ENCODE results near the gene SLC22A6. TPM values are rescaled to one million over a fixed set of nuclear protein-coding genes. Genes with fewer than 3 reads are reported as not detected.

Gene SLC22A6
- total RNA-seq, 1 donor from 2014 or later, result not detected

DNA sequence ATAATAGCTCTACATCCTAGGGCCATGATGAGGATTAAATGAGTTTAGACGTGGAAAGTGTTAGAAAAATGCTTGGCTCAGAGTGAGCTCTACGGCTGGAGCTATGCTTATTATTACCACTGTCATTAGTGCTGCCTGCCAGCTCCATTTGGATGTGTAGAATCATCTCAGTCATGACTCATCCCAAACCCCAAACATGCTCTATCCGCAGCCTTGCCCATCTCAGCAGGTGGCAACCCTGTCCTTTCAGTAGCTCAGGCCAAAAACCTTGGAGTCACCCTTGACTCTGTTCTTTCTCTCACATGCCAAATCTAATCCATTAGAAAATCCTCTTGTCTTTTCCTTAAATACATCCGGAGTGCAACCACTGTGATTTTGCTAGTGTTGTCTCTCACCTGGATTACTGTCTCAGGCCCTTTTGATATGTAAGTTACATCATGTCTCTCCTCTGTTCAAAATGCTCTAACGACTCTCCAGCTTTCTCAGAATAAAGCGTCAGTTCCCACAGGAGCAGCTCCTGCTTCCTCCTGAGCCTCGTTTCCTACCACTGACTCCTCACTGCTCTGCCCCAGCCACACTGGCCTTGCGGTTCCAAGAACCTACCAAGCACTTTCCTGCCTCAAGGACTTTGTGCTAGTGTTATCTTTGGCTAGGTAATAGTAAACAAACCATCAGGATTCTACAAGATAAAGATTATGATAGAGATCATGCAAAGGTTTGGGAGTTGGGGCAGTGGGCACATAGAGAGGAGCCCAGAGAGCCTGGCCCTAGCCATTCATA, 53.1 kb downstream of the SLC22A6 start:
- intact Hi-C loops (cut with micrococcal nuclease), result no loop called here

DNA sequence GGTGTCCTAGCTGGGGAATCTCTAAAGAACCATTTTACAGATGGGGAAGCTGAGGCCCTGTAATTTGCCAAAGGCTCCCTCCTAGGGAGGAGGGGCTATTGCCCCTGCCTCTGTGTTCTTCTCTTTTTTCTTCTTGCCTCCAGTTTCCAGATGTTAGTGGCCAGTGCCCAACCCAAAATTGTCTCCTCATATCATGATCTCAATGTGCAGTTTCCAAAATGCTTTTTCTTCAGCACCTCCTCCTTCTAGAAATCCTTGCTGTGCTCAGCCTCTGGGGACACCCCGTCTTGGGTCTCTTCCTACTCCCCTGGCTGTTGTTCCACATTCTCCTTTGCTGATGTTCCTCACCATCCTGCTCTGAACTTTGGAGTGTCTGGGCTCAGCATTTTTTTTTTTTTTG, 54.1 kb downstream of the SLC22A6 start:
- intact Hi-C loops (cut with micrococcal nuclease), result no loop called here

DNA sequence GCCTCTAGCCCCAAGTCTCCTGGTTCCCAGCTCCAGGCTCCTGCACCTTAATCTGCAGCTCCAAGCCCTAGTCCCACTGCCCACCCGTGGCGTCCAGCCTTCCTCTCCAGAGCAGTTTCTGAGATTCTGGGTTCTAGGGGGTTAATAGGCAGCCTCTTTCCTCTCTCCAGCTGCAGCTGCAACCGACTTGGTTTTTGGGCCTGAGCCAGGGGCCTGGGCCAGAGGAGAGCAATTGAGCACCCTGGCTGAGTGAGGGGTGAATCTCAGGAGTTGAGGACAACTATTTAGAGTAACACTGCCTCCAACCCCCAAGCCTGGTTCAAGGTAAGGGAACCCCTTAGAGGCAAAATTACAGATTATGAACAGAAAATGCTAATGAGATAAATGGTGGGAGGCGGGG, 54.6 kb downstream of the SLC22A6 start:
- intact Hi-C loops (cut with micrococcal nuclease), result no loop called here

DNA sequence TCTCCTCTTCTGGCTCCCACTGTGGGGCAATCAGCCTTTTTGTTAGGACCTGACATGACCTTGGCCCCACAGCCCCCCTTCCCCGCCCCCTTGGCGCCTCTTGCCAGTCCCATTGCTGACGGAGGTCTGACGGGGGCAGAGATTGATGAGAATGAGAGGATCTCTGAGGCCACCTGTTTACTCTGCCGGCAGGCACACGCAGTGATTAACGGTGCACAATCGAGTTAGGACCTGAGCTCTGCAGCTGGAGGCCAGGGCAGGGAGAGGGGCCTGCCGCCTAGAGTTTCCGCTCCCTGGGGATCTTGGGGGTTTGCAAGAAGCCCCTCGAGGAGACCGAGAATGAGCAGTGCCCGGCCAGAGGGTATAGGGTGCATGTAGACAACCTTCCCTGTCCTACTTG, 56.8 kb downstream of the SLC22A6 start:
- intact Hi-C loops (cut with micrococcal nuclease), result no loop called here

DNA sequence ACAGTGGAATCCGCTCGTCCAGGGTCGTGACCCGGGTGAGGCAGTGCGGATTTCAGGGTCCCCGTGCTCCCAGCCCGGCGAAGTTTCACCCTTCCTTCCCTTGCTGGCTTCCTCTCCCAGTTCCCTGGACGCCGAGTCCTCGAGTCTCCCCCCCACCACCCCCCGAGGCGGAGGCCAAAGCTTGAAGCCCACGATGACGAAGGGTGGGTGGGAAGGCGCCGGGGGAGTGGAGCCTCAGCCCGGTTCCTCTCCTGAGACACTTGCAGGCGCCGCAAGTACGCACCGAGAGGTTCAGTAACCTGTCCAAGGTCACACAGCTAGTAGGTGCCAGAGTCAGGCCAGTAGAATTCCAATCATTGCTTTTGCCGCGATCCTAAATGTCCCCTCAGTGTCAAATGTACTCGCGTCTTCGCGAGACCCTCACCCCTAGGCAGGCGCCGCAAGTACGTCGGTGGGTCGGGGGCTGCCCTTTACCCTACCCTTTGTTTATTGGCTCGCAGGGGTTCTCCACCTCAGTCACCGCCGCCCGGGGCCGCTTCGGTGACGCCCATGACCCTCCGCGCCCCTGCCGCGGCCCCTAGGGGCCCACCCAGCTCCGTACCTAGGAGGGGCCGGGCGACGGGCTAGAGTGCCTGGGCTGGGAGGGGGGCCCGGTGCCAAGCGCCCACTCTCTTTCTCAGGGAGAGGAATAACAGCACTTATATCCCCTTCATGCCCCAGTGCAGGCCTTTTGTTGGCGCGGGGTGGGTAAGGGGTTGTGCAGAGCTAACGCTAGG, 57.9 kb downstream of the SLC22A6 start:
- intact Hi-C loops (cut with micrococcal nuclease), result no loop called here

Other genes starting within 250 kb of the SLC22A6 start
- gene ZBTB3, start 230.8 kb downstream of the SLC22A6 start, total RNA-seq, result 13.8 and 14.0 TPM in 2 replicates
- gene POLR2G, start 223.4 kb downstream of the SLC22A6 start, total RNA-seq, result 108 and 112 TPM in 2 replicates
- gene TAF6L, start 213.6 kb downstream of the SLC22A6 start, total RNA-seq, result 22.2 and 23.8 TPM in 2 replicates
- gene TMEM179B, start 197.6 kb downstream of the SLC22A6 start, total RNA-seq, result 48.8 and 53.1 TPM in 2 replicates
- gene TMEM223, start 193.0 kb downstream of the SLC22A6 start, total RNA-seq, result 17.6 and 18.4 TPM in 2 replicates
- 97.3 and 97.4 TPM in 2 replicates for gene NXF1, start 179.5 kb downstream of the SLC22A6 start, total RNA-seq
- gene STX5, start 152.9 kb downstream of the SLC22A6 start, total RNA-seq, result 45.9 and 50.5 TPM in 2 replicates
- gene TEX54, start 152.1 kb downstream of the SLC22A6 start, total RNA-seq, result not detected in 2 replicates
- 81.3 and 82.3 TPM in 2 replicates for gene WDR74, start 145.4 kb downstream of the SLC22A6 start, total RNA-seq
- 202 and 204 TPM in 2 replicates for gene SLC3A2, start 104.1 kb downstream of the SLC22A6 start, total RNA-seq
- not detected in 2 replicates for gene CHRM1, start 63.6 kb downstream of the SLC22A6 start, total RNA-seq
- not detected in 2 replicates for gene SLC22A8, start 30.9 kb upstream of the SLC22A6 start, total RNA-seq
- gene SLC22A24, start 159.3 kb upstream of the SLC22A6 start, total RNA-seq, result not detected in 2 replicates

All from T-helper 1 cell treated with Interleukin-12 subunit alpha and Interleukin-12 subunit beta and Interleukin-4 antibody, amounts not matched to agents 30 ng/mL and 1 ng/mL, for 36 hours (primary cell).